Activated T-cell treated with anti-CD3 and anti-CD28 coated beads for 1 hour (primary cell): ENCODE measurements around the gene CCDC69.
"Not testable (repeated sequence)": the region's sequence is repeated elsewhere in the genome, so short reads cannot be mapped to it uniquely, and the experiment has no call there.

Experiments
- DNase-seq: peaks from one replicate; pipeline ENCODE4 v3.0.0-alpha.2; 2020; ENCODE audit warnings: low read depth

Gene CCDC69

GRCh38 chr5:151192626-151193025, 31.3 kb downstream of the CCDC69 start:
- DNase-seq, result no peak

- no peak for DNase-seq
Measured at GRCh38 chr5:151191661-151192060, 32.2 kb downstream of the CCDC69 start.

GRCh38 chr5:151189151-151189550, 34.7 kb downstream of the CCDC69 start:
- no peak for DNase-seq

- no peak for DNase-seq
Measured at GRCh38 chr5:151186538-151186937, 37.4 kb downstream of the CCDC69 start.

- DNase-seq, result no peak
Measured at GRCh38 chr5:151186052-151186451, 37.8 kb downstream of the CCDC69 start.

GRCh38 chr5:151184316-151185042, 39.4 kb downstream of the CCDC69 start:
- DNase-seq, result no peak

GRCh38 chr5:151183456-151184245, 40.2 kb downstream of the CCDC69 start:
- no peak for DNase-seq

- DNase-seq, result no peak
Measured at GRCh38 chr5:151182976-151183375, 40.9 kb downstream of the CCDC69 start.

- DNase-seq, result no peak
Measured at GRCh38 chr5:151182524-151182900, 41.4 kb downstream of the CCDC69 start.

- no peak for DNase-seq
Measured at GRCh38 chr5:151181818-151182523, 41.9 kb downstream of the CCDC69 start.

GRCh38 chr5:151180291-151180690, 43.6 kb downstream of the CCDC69 start:
- no peak for DNase-seq

- DNase-seq, result no peak
Measured at GRCh38 chr5:151179489-151179840, 44.4 kb downstream of the CCDC69 start.

GRCh38 chr5:151178777-151179488, 45.0 kb downstream of the CCDC69 start:
- no peak for DNase-seq

- no peak for DNase-seq
Measured at GRCh38 chr5:151178372-151178771, 45.5 kb downstream of the CCDC69 start.

- not testable (repeated sequence) for DNase-seq
Measured at GRCh38 chr5:151176268-151176667, 47.6 kb downstream of the CCDC69 start.

GRCh38 chr5:151174612-151175101, 49.2 kb downstream of the CCDC69 start:
- no peak for DNase-seq

GRCh38 chr5:151173711-151174611, 49.9 kb downstream of the CCDC69 start:
- DNase-seq, result no peak

GRCh38 chr5:151171529-151171928, 52.4 kb downstream of the CCDC69 start:
- DNase-seq, result no peak

GRCh38 chr5:151168602-151169344, 55.1 kb downstream of the CCDC69 start:
- no peak for DNase-seq

- DNase-seq, result no peak
Measured at GRCh38 chr5:151167022-151167421, 56.9 kb downstream of the CCDC69 start.
